Esophagus muscularis mucosa (tissue), 4 donors: ENCODE data around the gene STARD5. TPM values are rescaled to one million over a fixed set of nuclear protein-coding genes. Genes with fewer than 3 reads are reported as not detected.

Experiments used
- DNase-seq: peaks from one replicate; pipeline ENCODE4 v3.0.0-alpha.2; 2017; ENCODE audit errors: extremely low spot score
- H3K27ac ChIP-seq, 4 donors: fragments of 200-600 bp; sonication (generic); replicated peaks in 1 of 4; 1 replicate in 3 of 4; 2 replicates in 1 of 4; pipeline ENCODE4 v1.5.1; 2016 to 2019; ENCODE audit warnings: mild to moderate bottlenecking in 1 of 4
- H3K27me3 ChIP-seq, 4 donors: fragments of 200-600 bp; sonication (generic); one replicate each; pipeline versions ENCODE4 v1.5.1 to v1.6.0; 2016 to 2019
- H3K36me3 ChIP-seq, 4 donors: fragments of 200-600 bp; sonication (generic); one replicate each; pipeline ENCODE4 v1.5.1; 2016 to 2019
- H3K4me1 ChIP-seq, 4 donors: fragments of 200-600 bp; sonication (generic); one replicate each; pipeline ENCODE4 v1.5.1; 2016 to 2019
- H3K4me3 ChIP-seq, 4 donors: fragments of 200-600 bp; sonication (generic); 1 replicate in 2 of 4; 2 replicates in 2 of 4; pipeline ENCODE4 v1.5.1; 2016 to 2019; ENCODE audit warnings: mild to moderate bottlenecking in 4 of 4, moderate library complexity in 1 of 4
- H3K9me3 ChIP-seq, 4 donors: fragments of 200-600 bp; sonication (generic); 1 replicate in 3 of 4; 2 replicates in 1 of 4; pipeline ENCODE4 v1.5.1; 2016 to 2019
- CTCF ChIP-seq, 3 experiments: fragments of 200-600 bp in 2 of 3; fragments of 450-650 bp in 1 of 3; sonication (generic) in 2 of 3; IDR thresholded peaks; one replicate each; pipeline ENCODE4 v1.5.1; 2017 to 2019; ENCODE audit warnings: antibody characterized with exemption in 3 of 3, mild to moderate bottlenecking in 2 of 3, moderate library complexity in 1 of 3
- EP300 ChIP-seq: sonication (generic); formaldehyde crosslinking; IDR thresholded peaks from one replicate; pipeline ENCODE4 v1.6.1; 2017; ENCODE audit warnings: antibody characterized with exemption
- POLR2A ChIP-seq: fragments of 450-650 bp; IDR thresholded peaks from one replicate; pipeline ENCODE4 v1.6.1; 2017; ENCODE audit warnings: antibody characterized with exemption, moderate library complexity, mild to moderate bottlenecking, low read depth
- POLR2AphosphoS5 ChIP-seq, 2 donors: sonication (generic); formaldehyde crosslinking; IDR thresholded peaks; one replicate each; pipeline ENCODE4 v1.6.1; 2017; ENCODE audit warnings: antibody characterized with exemption in 2 of 2
- WGBS: methylation state at CpG from one replicate; pipeline ENCODE4 v1.1.5; 2018; 5-methylcytosine and 5-hydroxymethylcytosine counted together
- intact Hi-C: fragments of 100-400 bp; cut with DNase I; formaldehyde crosslinking; loops from one replicate; pipeline ENCODE4 v1.15.1; 2023
- total RNA-seq, 4 donors: library from RNA; depleted of rRNA; stranded (reverse); fragments of >200 nt; gene quantifications; one replicate each; pipeline versions ENCODE4 v1.1.0 to v1.2.1, GENCODE V29; 2016

The STARD5 gene
- total RNA-seq, 4 donors from 2014 or later, result 2.7 to 3.7 (median 3.0) TPM

- intact Hi-C loops, result no loop called here
- no peak overlapping the region for H3K4me3 ChIP-seq
- H3K4me1 ChIP-seq, result no peaks in the 10 kb centered on the region
- no peak overlapping the region for H3K27ac ChIP-seq
- H3K9me3 ChIP-seq, result no peaks in the 10 kb centered on the region
- TF ChIP-seq POLR2AphosphoS5 (IDR thresholded peaks at IDR 0.05), result no peak
- TF ChIP-seq EP300, result no peak
- no peak for TF ChIP-seq POLR2A
- TF ChIP-seq CTCF (IDR thresholded peaks at IDR 0.05), result no peak
- H3K27me3 ChIP-seq, result no peaks in the 10 kb centered on the region
- H3K36me3 ChIP-seq, result peaks cover 0 to 20% (median 11%) of the 10 kb centered on the region in 4 donors
- 69% methylated on average over 2 of the region's 2 CpGs for WGBS
- DNase-seq, result no peak
Measured at GRCh38 chr15:81286621-81287121, 37.3 kb downstream of the STARD5 start.

GRCh38 chr15:81285461-81285860, 38.5 kb downstream of the STARD5 start:
- Histone ChIP-seq H3K4me1 (peaks cover 0 to 3% (median 1%) of the 10 kb centered on the region in 4 donors), H3K9me3 (no peaks in the 10 kb centered on the region), H3K36me3 (peaks cover 0 to 24% (median 11%) of the 10 kb centered on the region in 4 donors), H3K27ac (no peak overlapping the region), H3K27me3 (no peaks in the 10 kb centered on the region), H3K4me3 (no peak overlapping the region)
- 98% methylated on average over 5 of the region's 6 CpGs for WGBS
- DNase-seq, result no peak
- intact Hi-C loops, result no loop called here
- no peak for TF ChIP-seq EP300
- no peak for TF ChIP-seq POLR2A
- TF ChIP-seq CTCF (IDR thresholded peaks at IDR 0.05), result no peak
- TF ChIP-seq POLR2AphosphoS5 (IDR thresholded peaks at IDR 0.05), result no peak

GRCh38 chr15:81284256-81285031, 39.5 kb downstream of the STARD5 start:
- Histone ChIP-seq H3K4me3 (no peak overlapping the region), H3K9me3 (no peaks in the 10 kb centered on the region), H3K4me1 (peaks cover 3 to 12% (median 9%) of the 10 kb centered on the region in 4 donors), H3K36me3 (peaks cover 0 to 27% (median 11%) of the 10 kb centered on the region in 4 donors), H3K27ac (no peak overlapping the region), H3K27me3 (no peaks in the 10 kb centered on the region)
- TF ChIP-seq POLR2AphosphoS5 (IDR thresholded peaks at IDR 0.05), result no peak
- no peak for TF ChIP-seq POLR2A
- TF ChIP-seq EP300, result no peak
- no peak for TF ChIP-seq CTCF (IDR thresholded peaks at IDR 0.05)
- no peak for DNase-seq
- WGBS, result 60% methylated on average over 3 of the region's 5 CpGs
- intact Hi-C loops, result no loop called here

- 84% methylated on average over 5 of the region's 5 CpGs for WGBS
- H3K27ac ChIP-seq, result no peak overlapping the region
- H3K4me3 ChIP-seq, result no peak overlapping the region
- no peaks in the 10 kb centered on the region for H3K27me3 ChIP-seq
- intact Hi-C loops, result no loop called here
- H3K4me1 ChIP-seq, result peaks cover 3 to 13% (median 9%) of the 10 kb centered on the region in 4 donors
- peaks cover 0 to 23% (median 11%) of the 10 kb centered on the region in 4 donors for H3K36me3 ChIP-seq
- H3K9me3 ChIP-seq, result no peaks in the 10 kb centered on the region
- DNase-seq, result no peak
- TF ChIP-seq POLR2AphosphoS5 (IDR thresholded peaks at IDR 0.05), result no peak
- TF ChIP-seq POLR2A, result no peak
- TF ChIP-seq EP300, result no peak
Measured at GRCh38 chr15:81282911-81283310, 41.0 kb downstream of the STARD5 start.

- WGBS, result 95% methylated on average over 18 of the region's 18 CpGs
- Histone ChIP-seq H3K27ac (no peak overlapping the region), H3K4me3 (no peak overlapping the region), H3K36me3 (peaks cover 0 to 21% (median 11%) of the 10 kb centered on the region in 4 donors), H3K4me1 (peaks cover 3 to 13% (median 9%) of the 10 kb centered on the region in 4 donors), H3K27me3 (no peaks in the 10 kb centered on the region), H3K9me3 (peaks cover 0 to under 1% (median 0%) of the 10 kb centered on the region in 4 donors)
- TF ChIP-seq EP300 (no peak), CTCF (IDR thresholded peaks at IDR 0.05) (no peak), POLR2A (no peak), POLR2AphosphoS5 (IDR thresholded peaks at IDR 0.05) (no peak)
- no peak for DNase-seq
- intact Hi-C loops, result no loop called here
Measured at GRCh38 chr15:81282606-81282895, 41.4 kb downstream of the STARD5 start.
